ENCODE measurements around the gene INPP5A.

The INPP5A gene

DNA sequence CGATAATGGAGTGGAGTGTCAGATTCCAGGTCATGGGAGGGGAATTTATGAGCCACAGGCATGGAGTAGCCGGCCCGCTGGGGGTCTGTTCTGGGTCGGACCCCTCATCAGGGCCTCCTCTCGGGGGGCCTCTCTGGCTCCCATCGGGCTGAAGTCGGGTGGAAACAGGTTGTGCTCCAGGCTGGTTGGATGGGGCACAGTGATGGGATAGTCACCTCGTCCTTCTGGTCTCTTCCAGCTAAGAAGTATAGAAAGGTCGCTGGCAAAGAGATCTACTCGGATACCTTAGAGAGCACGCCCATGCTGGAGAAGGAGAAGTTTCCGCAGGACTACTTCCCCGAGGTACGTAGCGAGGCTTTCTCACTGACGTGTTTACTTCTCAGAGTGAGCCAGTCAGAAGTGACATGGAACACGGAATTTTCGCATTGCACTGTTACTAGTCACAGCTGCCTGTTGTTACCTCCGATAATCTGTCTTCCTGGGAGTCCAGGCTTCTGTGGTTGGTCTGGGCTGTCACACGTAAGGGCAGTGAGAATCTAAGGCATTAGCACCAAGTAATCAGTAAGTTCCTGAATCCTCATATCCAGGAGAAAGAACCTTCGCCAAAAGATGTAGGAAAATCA is 160.1 kb downstream of the INPP5A start:
- DNase-seq (ENCODE audit: low read depth), result no peak
- no peak overlapping the region for H3K4me3 ChIP-seq (replicated peaks; ENCODE audit: low read depth, low read length)
- TF ChIP-seq, protein P1, sequence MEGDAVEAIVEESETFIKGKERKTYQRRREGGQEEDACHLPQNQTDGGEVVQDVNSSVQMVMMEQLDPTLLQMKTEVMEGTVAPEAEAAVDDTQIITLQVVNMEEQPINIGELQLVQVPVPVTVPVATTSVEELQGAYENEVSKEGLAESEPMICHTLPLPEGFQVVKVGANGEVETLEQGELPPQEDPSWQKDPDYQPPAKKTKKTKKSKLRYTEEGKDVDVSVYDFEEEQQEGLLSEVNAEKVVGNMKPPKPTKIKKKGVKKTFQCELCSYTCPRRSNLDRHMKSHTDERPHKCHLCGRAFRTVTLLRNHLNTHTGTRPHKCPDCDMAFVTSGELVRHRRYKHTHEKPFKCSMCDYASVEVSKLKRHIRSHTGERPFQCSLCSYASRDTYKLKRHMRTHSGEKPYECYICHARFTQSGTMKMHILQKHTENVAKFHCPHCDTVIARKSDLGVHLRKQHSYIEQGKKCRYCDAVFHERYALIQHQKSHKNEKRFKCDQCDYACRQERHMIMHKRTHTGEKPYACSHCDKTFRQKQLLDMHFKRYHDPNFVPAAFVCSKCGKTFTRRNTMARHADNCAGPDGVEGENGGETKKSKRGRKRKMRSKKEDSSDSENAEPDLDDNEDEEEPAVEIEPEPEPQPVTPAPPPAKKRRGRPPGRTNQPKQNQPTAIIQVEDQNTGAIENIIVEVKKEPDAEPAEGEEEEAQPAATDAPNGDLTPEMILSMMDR (IDR thresholded peaks at IDR 0.05; ENCODE audit: low read length, missing control alignments), result no peak

- DNase-seq (ENCODE audit: low read depth), result no peak
- H3K4me3 ChIP-seq (replicated peaks; ENCODE audit: low read depth, low read length), result no peak overlapping the region
- TF ChIP-seq, protein P1 (IDR thresholded peaks at IDR 0.05; ENCODE audit: low read length, missing control alignments), result no peak
Observed at GRCh38 chr10:132698211-132698751, 160.7 kb downstream of the INPP5A start.

DNA sequence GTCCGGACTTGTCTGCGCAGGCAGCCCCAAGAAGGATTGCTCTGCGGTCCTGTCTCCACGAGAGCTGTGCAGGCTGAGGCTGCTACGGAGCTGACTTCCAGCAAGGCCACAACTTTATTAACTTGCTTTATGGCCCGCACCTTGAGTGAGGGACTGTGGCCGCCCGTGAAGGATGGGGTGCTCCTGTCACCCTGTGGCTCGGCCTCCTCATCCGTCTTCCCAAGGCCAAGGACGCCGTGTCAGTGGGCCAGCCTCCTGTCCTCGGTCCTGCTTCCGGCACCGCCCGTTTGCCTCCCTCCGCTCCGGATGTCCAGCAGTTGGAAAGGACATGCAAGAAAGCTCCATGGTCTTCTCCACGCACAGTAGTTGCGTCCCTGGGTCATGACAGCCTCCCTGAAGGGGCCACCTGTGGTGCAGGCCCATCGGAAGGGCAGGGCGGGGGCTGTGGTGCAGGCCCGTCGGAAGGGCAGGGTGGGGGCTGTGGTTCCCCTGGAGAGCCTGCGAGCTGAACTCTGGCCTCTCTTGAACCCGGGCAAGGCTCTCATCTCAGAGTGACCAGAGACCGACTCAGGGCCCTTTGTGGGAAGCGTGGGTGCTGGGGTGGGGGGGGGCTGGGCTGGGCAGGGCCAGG is 161.3 kb downstream of the INPP5A start:
- TF ChIP-seq, protein P1 (IDR thresholded peaks at IDR 0.05; ENCODE audit: low read length, missing control alignments), result no peak
- H3K4me3 ChIP-seq (replicated peaks; ENCODE audit: low read depth, low read length), result no peak overlapping the region
- DNase-seq (ENCODE audit: low read depth), result no peak

DNA sequence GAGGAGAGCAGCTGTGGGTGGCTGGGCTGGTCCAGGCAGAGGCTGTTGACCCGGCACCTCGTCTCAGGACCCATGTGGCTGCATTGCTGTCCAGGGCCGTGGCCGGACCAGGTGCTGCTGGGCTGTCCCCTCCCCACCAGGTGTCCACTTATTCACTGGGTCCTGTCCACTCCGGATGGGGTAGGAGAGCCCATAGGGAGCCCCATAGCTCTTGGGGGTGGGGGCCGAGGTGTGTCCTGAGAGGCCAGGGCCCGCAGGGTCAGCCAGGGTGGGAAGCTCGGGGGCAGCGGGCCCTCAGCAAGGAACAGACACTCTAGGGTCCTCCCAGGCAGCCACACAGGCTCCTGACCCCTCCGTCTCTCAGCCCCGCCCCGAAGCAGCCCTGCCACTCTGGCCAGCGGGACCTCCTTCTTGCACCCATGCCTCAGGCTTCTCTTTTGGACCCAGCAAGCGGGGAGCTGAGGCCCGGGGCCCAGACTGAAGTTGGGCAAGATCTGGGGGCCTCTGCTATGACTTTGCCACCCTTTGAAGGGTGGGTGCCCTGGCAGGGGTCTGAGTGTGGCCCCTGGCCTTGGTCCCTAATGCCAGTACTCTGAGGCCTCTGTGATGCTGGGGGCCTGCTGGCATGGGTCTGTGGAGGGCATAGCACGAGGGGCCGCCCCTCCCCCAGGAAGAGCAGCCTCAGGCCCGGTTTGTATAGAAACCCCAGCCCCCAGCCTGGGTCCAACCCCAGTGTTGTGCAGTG is 162.0 kb downstream of the INPP5A start:
- no peak overlapping the region for H3K4me3 ChIP-seq (replicated peaks; ENCODE audit: low read depth, low read length)
- DNase-seq (ENCODE audit: low read depth), result no peak
- TF ChIP-seq, protein P1 (IDR thresholded peaks at IDR 0.05; ENCODE audit: low read length, missing control alignments), result no peak

DNA sequence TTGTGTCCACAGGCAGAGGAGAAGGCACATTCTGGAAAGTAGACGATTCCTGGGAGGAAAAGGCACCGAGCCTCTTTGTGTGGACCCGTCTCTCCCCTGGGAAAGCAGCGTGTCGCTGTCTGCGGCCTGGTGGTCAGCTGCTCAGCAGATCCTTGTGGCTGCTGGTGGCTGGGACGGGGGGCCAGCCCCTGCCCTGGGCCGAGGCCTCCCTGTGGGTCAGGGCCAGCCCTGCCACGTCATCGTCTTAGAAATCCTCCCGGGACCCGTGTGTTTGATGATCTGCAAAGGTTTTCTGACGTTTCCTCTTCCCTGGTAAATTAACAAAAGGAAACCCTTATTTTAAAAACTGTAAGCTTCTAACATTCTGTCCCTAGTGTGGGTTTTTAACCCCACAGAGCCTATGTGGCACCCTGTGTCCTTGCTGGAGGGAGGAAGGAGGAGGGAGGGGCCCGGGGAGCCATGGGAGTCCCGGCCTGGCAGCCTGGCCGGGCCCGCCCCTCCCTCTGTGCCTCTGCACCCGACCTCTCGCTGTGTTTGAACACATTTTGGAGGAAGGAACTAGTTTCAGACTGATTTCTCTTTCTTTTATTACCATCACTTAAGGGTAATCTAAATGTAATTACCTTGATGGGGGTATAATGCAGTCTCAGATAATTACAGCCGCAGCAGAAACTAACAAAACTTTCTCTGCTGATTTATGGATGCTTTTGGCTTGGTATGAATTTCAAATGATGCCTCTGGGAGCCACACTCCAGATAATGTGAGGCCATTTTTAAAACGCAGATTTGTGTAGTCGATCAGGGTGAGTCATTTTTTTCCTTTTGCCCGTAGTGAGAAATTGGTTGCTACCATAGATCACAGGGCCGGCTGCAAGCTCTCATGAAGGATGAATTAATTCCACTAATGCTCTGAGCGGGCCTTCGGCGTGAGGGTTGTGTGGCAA is 162.8 kb downstream of the INPP5A start:
- TF ChIP-seq, protein P1 (IDR thresholded peaks at IDR 0.05; ENCODE audit: low read length, missing control alignments), result no peak
- no peak overlapping the region for H3K4me3 ChIP-seq (replicated peaks; ENCODE audit: low read depth, low read length)
- peak; percentile 29 for DNase-seq (ENCODE audit: low read depth)

- no peak overlapping the region for H3K4me3 ChIP-seq (replicated peaks; ENCODE audit: low read depth, low read length)
- DNase-seq (ENCODE audit: low read depth), result no peak
- TF ChIP-seq, protein P1 (IDR thresholded peaks at IDR 0.05; ENCODE audit: low read length, missing control alignments), result no peak
Observed at GRCh38 chr10:132701099-132701845, 163.7 kb downstream of the INPP5A start.
